OCI-LY3 (cell line): ENCODE results near the gene SFT2D2.

Experiments used
- EZH2phosphoT487 ChIP-seq: fragments of 200-600 bp; shearing (Covaris generic); IDR thresholded peaks from 2 replicates; pipeline ENCODE4 v1.6.1; 2018; ENCODE audit warnings: antibody characterized with exemption, mixed run types, low read depth
- TF ChIP-seq, protein P1 (sequence below): fragments of 200-600, 300-600 bp; sonication (generic); IDR thresholded peaks from 2 replicates; pipeline ENCODE4 v1.5.1; 2014; ENCODE audit warnings: antibody characterized with exemption, low read length, low read depth

DNA sequence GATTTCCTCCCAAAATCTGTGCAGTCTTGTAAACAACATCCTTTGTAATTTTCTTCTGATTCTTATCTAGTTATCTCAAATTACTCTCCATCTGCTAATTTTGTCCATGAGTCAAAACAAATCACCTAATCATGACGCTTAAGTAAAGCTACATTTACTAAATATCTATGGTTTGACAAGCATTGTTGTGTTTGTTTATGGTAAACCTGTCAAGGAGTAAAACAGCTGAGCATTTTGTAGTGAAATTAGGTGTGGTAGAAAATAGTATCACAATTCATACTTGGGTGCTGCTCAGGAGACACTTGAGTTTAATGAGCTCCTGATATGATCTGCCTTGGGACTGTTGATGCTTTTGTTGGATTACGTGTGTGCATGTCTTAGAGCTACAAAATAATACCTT, 35.4 kb upstream of the SFT2D2 start:
- TF ChIP-seq, protein P1, sequence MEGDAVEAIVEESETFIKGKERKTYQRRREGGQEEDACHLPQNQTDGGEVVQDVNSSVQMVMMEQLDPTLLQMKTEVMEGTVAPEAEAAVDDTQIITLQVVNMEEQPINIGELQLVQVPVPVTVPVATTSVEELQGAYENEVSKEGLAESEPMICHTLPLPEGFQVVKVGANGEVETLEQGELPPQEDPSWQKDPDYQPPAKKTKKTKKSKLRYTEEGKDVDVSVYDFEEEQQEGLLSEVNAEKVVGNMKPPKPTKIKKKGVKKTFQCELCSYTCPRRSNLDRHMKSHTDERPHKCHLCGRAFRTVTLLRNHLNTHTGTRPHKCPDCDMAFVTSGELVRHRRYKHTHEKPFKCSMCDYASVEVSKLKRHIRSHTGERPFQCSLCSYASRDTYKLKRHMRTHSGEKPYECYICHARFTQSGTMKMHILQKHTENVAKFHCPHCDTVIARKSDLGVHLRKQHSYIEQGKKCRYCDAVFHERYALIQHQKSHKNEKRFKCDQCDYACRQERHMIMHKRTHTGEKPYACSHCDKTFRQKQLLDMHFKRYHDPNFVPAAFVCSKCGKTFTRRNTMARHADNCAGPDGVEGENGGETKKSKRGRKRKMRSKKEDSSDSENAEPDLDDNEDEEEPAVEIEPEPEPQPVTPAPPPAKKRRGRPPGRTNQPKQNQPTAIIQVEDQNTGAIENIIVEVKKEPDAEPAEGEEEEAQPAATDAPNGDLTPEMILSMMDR = no peak
- TF ChIP-seq EZH2phosphoT487 = no peak
